ENCODE measurements around the gene DUSP8. TPM values are rescaled to one million over a fixed set of nuclear protein-coding genes. Genes with fewer than 3 reads are reported as not detected.

The DUSP8 gene
- total and polyA plus RNA-seq, 2 of the 8 experiments (the other 6 are each of a cell fraction or from before 2014, with no cell fraction given), result 2.8 to 3.6 TPM

- H3K36me3 ChIP-seq (ENCODE audit: control insufficient read depth in 2 of 4, insufficient read depth in 4 of 4, low read length in 3 of 4), result no peaks in the 10 kb centered on the region
- no peak overlapping the region for H3K9ac ChIP-seq (replicated peaks in 1 of 4; ENCODE audit: extremely low read depth in 1 of 4, low read depth in 3 of 4, low read length in 3 of 4)
- POLR2A ChIA-PET (ENCODE audit: partially characterized antibody), result no interaction called here
- no peak overlapping the region for H3K4me3 ChIP-seq (ENCODE audit: extremely low read depth in 1 of 4, insufficient read depth in 2 of 4, low read depth in 3 of 4, low read length in 4 of 4)
- FAIRE-seq (no peak), DNase-seq (ENCODE audit: low read depth in 1 of 2, low spot score in 2 of 2) (no peak)
- H3K4ac ChIP-seq (replicated peaks; ENCODE audit: insufficient read length, low read depth, low read length), result no peak overlapping the region
- no peak overlapping the region for H2BK12ac ChIP-seq (ENCODE audit: low read depth, low read length)
- no peaks in the 10 kb centered on the region for H3K27me3 ChIP-seq (replicated peaks in 1 of 4; ENCODE audit: control insufficient read depth in 3 of 4, extremely low read depth in 1 of 4, insufficient read depth in 3 of 4, low read length in 3 of 4)
- H3K14ac ChIP-seq (ENCODE audit: insufficient read length), result no peak overlapping the region
- no peak overlapping the region for H2BK5ac ChIP-seq (ENCODE audit: low read depth, low read length)
- WGBS, 2 experiments (ENCODE audit: extremely low coverage in 1 of 2, insufficient coverage in 1 of 2, insufficient read length in 1 of 2, insufficient replicate concordance in 2 of 2, low coverage in 1 of 2, low lambda C conversion rate in 2 of 2, missing lambda C conversion rate in 1 of 2), result 82 to 100% methylated on average over 1 of the region's 1 CpG
- H2AK5ac ChIP-seq (ENCODE audit: low read depth, low read length), result no peak overlapping the region
- H4K20me1 ChIP-seq (replicated peaks in 1 of 2; ENCODE audit: control insufficient read depth in 1 of 2, insufficient read depth in 2 of 2, low read length in 2 of 2), result peaks cover 0 to 2% of the 10 kb centered on the region in 2 experiments
- no peak overlapping the region for H4K8ac ChIP-seq (ENCODE audit: extremely low read depth, insufficient read depth, low read length)
- peaks cover 0 to 4% of the 10 kb centered on the region in 2 experiments; a peak in 1 of 4 replicates for H3K9me3 ChIP-seq (ENCODE audit: insufficient read depth in 2 of 2, low read depth in 1 of 2, low read length in 1 of 2)
- H4K5ac ChIP-seq (ENCODE audit: insufficient read length, low read depth, low read length), result no peak overlapping the region
- H2BK15ac ChIP-seq (ENCODE audit: low read length), result no peak overlapping the region
- no peak overlapping the region for H2BK20ac ChIP-seq (ENCODE audit: low read length)
- H3K56ac ChIP-seq (replicated peaks; ENCODE audit: insufficient read length, low read depth, low read length), result no peak overlapping the region
- H3K4me2 ChIP-seq (ENCODE audit: insufficient read depth in 1 of 2, low read depth in 2 of 2, low read length in 2 of 2), result no peak overlapping the region
- H2AFZ ChIP-seq (ENCODE audit: low read length), result no peak overlapping the region
- H2BK120ac ChIP-seq (replicated peaks; ENCODE audit: low read depth, low read length), result no peak overlapping the region
- H3K4me1 ChIP-seq (replicated peaks in 1 of 4; ENCODE audit: control insufficient read depth in 3 of 4, insufficient read depth in 4 of 4, low read length in 3 of 4), result no peaks in the 10 kb centered on the region
- no peak overlapping the region for H3K18ac ChIP-seq (ENCODE audit: extremely low read depth, low read length)
- no peak overlapping the region for H4K91ac ChIP-seq (replicated peaks; ENCODE audit: insufficient read length, low read length)
- no peaks in the 10 kb centered on the region for H3K79me2 ChIP-seq (ENCODE audit: control insufficient read depth in 1 of 2, insufficient read depth in 2 of 2, low read length in 2 of 2)
- peaks cover 2% of the 10 kb centered on the region; the same call in 1 of the 2 replicates for H3K23me2 ChIP-seq (ENCODE audit: low read depth, low read length)
- no peaks in the 10 kb centered on the region for H3K79me1 ChIP-seq (ENCODE audit: low read depth, low read length)
- no peak overlapping the region for H3K23ac ChIP-seq (ENCODE audit: insufficient read length)
- CTCF ChIA-PET (ENCODE audit: partially characterized antibody), result no interaction called here
- H3K27ac ChIP-seq (ENCODE audit: low read depth, low read length), result no peak overlapping the region
- TF ChIP-seq TCF12 (IDR thresholded peaks at IDR 0.05; ENCODE audit: low read depth, low read length) (no peak), RAD21 (IDR thresholded peaks at IDR 0.05 in 1 of 2, conservative IDR thresholded peaks at IDR 0.05 in 1 of 2; ENCODE audit: low read depth in 2 of 2, low read length in 2 of 2) (no peak), KDM5A (IDR thresholded peaks at IDR 0.05; ENCODE audit: low read length) (no peak), SRF (IDR thresholded peaks at IDR 0.05; ENCODE audit: low read depth, low read length) (no peak), BRCA1 (IDR thresholded peaks at IDR 0.05; ENCODE audit: low read depth, low read length) (no peak), SP2 (IDR thresholded peaks at IDR 0.05; ENCODE audit: low read length) (no peak), PHF8 (conservative IDR thresholded peaks at IDR 0.05; ENCODE audit: low read depth, low read length) (no peak), CBX5 (IDR thresholded peaks at IDR 0.05; ENCODE audit: low read depth, low read length) (no peak), CHD2 (IDR thresholded peaks at IDR 0.05; ENCODE audit: low read length) (no peak), SIN3A (conservative IDR thresholded peaks at IDR 0.05 in 1 of 2, IDR thresholded peaks at IDR 0.05 in 1 of 2; ENCODE audit: low read depth in 1 of 2, low read length in 2 of 2) (no peak), RNF2 (IDR thresholded peaks at IDR 0.05; ENCODE audit: borderline replicate concordance, low read depth, low read length, missing control alignments, poor library complexity, severe bottlenecking) (no peak), KDM1A (IDR thresholded peaks at IDR 0.05; ENCODE audit: borderline replicate concordance, low read length) (no peak), SUZ12 (IDR thresholded peaks at IDR 0.05; ENCODE audit: low read length) (no peak), EZH2 (IDR thresholded peaks at IDR 0.05; ENCODE audit: low read depth, low read length, severe bottlenecking) (no peak)
Measured at GRCh38 chr11:1603629-1604028, 31.6 kb upstream of the DUSP8 start.
